TTC549 (cell line): ENCODE data around the gene SH3D21.

Experiments used
- FAIRE-seq: peaks from 2 replicates; lab custom pipeline; 2012; peaks lifted over from hg19 to GRCh38; lab: Jason Lieb, UNC

The SH3D21 gene

DNA sequence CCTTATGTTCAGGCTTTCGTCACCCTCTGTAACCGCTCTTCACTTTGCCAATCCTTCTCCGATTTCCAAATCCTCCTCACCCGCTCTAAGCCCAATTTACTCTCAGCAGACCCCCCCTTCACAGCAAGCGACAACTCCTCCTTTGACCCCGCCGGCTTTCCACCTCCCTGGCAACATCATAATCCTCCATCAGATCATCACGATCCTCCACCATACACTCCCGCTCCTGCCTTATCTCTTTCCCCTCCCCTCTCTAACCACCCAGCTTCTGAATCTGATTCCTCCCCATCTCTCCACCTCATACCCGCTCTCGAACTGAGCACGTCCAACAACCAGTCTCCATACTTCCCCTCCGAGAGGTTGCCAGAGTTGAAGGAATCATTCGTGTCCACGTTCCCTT lies 24.8 kb downstream of the SH3D21 start:
- FAIRE-seq, result no peak

DNA sequence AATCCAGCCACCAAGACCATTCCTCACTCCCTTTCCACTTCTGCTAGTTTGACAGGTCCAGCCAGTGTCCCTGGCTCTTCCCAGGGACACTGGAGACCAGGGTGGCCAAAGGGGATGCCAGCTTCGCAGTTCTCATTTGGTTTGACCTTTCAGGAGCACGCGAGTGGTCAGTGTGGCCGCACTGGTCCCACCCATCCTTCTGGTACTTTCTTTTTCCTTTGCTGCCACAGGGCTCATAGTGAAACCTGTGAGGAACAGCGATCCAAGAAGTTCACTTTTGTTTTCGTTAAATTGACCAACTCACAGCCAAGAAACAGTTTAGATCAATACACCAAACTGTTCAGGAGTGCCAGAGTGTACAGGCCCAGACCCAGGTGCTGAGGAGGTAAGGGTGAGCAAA lies 31.7 kb downstream of the SH3D21 start:
- no peak for FAIRE-seq

DNA sequence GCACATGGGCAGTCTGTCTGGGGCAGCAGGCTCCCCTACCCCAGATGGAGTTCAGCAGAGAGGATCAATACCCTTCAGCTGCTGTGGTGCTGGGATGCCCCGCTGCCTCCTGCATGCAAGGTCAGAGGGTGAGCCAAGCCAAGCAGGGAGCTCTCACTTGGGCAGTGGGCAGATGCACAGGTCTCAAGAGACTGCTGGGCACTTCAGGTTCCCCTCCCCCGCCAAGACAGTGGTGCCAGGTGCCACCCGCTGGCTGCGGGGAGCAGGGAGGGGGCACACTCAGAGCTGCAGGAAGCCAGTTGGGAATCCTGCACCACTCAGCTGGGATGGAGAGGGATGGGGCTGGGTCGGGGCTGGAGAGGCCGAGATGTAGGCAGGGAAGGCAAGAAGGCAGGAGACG lies 33.0 kb downstream of the SH3D21 start:
- FAIRE-seq, result no peak

DNA sequence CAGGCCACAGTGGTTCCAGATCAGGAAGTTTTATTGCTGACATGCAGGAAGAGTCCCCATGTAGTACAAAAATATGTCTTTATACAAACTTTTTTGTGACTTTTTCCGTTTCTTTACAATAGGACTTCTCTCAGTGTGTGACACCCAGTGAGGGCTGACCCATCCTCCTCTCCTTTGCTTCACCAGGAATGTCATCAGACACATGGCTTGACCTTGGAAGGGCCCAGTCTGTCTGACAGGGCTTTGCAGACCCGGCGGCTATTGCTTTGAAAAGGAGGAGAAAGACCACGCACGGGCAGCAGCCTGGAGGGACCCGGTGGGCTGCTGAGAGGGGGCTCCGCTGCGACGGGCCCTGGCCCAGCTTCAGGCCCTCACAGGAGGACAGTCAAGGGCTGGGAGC lies 33.4 kb downstream of the SH3D21 start:
- FAIRE-seq, result no peak

DNA sequence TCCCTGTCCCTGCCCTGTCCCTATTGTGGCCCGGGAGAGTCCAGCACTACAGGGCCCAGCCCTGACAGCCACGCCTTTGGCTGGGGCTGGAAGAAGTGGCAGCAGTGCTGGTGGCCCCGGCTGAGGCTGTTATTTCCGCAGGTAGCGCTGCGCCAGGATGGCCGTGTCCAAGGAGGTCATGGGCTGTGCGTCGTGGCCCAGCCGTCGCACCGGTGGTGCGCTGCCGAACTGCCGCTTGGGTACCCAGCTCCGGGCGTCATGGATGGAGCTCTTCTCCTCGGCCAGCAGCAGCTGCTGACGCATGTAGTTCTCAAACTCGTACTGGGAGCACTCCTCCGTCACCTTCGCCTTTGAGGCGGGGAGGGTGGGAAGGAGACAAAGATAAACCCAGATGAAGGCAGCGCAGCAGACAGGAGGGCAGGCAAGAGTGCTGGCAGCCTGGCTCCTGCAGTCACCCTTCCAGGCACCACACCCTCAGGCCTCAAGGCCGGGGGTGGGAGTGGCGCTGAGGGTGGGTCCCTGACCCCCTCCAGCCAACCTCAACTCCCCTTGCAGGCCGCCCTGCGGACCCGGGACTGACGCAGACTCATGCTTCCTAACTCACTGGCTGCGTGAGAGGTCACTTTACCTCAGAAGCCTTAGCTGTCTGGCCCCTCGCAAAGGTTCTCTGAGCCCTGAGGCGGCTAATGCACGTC lies 35.6 kb downstream of the SH3D21 start:
- no peak for FAIRE-seq

DNA sequence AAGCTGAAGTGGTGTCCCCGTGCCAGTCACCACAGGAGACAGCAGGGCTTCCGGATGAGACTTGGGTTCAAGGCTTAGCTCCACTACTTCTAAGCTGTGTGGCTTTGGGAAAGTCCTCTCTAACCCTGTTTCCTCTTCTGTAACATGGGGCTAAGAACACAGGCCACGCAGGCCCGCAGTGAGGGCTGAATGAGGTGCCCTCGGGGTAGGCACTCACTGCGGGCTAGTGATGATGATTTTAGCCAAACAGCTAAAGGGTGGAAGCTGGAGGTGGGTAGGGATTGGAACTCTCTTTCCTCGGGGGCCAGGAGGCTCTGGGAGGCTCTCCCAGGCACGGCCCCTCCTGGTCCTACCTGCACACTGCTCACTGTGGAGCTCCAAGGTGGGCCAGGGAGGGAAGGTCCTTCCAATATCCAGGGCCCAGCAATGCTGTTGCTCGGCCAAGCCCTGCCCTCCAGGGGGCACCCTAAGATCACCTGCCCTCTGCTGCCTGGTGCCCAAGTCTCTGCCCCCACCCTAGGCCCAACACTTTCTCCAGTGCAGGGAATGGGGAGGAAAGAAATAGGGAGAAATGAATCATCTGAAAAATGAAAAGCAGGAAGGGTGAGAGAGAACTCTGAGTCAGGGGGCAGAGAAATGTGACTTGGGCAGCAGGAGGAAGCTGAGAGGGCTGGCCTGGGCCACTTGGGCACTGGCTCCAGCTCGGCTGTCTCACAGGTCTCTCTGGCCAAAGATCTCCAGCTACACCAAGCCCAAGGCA lies 36.4 kb downstream of the SH3D21 start:
- FAIRE-seq, result no peak

DNA sequence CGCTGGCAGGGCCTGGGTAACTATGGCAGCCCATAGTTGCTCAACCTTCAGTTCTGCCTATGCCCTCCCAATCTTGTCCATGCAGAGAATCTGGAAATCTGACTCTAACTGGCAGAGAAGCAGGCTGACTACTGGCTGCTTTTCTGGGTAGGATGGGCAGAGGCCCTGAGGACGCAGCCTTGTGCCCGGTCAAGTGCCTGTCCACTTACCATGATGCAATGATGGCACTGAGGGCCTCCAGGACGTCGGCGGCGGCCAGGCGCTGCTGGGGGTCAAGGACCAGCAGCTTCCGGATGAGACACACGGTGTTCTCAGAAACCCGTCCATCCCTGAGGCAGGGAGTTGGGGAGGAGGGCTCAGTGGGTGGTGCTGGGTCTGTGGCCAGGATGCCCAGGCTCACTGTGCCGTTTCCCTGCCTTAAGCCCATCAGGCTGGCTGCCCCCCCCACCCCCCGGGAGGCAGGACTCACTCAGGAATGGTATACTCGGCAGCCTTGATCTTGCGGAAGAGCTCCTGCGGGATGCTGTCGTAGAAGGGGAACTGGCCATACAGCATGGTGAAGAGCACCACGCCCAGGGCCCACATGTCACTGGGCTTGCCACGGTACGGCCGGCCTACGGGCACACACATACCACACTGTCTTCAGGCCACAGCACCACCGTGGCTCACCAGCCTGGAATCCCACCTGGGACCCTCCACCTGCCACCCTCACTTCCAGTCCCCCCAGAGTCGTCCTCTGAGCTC lies 37.7 kb downstream of the SH3D21 start:
- FAIRE-seq, result no peak

DNA sequence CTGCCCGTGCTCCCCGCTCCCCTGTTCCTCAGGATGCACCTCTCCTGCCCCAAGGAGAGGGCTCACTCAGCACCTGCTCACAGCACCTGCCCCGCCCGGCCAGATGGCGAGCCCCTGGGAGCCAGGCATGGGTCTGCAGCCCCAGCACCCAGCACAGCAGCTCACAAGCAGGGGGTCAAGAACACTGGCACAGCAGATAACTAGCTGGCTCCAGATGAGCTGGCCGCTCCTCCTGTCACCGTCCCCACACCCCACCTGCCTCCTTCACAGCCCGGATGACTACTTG lies 38.2 kb downstream of the SH3D21 start:
- no peak for FAIRE-seq

DNA sequence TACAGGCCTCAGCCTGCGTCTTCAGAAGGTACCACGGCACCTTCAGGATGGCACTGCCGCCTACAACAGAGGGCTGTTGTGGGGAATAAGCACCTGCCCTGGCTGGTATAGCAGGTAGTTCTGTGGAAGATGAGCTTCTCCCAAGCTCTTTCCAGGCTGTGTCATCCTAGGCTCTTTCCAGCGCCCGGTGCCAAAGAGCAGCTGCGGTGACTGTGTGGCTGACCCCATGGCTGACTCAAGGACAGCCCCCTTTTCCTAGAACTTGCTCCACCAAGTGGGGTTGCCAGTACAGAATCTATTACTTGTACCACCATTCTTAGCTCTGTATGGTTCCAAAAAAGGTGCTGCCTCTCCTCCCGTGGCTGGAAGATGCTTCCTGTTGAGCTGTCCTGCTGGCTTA lies 39.2 kb downstream of the SH3D21 start:
- FAIRE-seq, result no peak

DNA sequence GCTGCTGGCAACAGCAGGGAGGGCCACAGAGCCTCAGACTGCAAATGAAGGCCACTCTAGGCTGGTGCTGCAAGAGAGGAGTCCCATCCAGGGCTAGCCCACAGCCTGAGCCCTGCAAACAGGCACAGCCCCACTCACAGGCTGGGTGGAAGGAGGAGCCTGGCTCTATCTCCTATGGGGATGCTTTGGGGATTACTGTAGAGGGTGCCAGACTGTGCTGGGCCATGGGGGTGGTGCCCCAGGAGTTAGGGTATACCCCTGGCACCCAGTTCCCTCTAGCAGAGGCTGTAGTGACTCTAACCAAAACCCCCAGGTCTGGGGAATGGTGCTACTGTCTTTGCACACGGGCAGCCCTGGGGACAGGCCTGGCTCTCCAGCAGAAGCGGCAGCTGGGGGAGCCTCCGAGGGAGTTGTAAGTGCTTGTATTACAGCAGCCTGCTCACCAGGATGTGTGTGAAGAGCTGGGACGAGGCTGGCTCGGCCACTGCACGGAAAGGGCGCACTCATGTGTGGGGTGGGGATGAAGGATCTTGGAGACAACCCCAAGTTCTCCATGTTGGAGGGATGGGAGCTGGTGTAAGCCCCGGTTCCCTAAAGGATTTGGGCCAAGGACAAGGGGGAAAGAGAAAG lies 40.7 kb downstream of the SH3D21 start:
- no peak for FAIRE-seq

DNA sequence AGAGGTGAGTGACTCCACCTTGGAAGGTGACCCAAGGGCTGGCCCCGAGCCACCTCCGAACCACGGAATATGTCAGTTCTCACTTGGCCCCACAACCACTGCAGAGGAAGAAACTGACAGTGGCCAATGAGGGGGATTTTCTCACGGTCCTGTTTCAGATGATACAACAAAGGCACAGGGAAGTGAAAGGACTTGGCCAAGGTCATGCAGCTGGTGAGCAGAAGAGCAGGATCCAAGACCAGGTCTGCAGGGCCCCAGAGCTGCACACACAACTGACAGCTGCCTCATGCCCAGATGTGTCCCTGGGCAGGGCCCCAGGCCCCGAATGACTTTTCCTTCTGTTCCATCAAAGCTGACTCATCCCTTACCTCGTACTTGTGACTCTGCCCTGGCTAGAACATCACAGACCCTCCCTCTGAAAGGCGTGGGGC lies 43.1 kb downstream of the SH3D21 start:
- FAIRE-seq, result no peak

DNA sequence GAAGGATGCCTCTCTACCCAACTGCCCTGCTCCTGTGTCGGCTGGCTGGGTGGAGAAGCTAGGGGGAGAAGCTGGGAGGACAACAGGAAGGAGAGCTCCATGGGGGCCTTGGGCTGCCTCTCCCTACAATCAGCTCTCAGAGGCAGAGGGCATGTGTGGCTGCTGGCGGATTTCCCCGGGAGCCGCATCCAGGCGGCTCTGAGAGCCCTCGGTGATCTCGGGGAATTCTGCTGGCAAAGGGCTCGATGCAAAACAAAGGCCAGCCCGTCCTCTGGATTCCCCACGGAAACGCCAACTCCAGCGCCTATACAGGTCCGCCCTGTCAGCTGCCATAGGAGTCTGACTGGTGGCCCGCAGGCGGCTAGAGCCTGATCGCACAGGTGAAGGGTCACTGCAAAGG lies 43.7 kb downstream of the SH3D21 start:
- no peak for FAIRE-seq

DNA sequence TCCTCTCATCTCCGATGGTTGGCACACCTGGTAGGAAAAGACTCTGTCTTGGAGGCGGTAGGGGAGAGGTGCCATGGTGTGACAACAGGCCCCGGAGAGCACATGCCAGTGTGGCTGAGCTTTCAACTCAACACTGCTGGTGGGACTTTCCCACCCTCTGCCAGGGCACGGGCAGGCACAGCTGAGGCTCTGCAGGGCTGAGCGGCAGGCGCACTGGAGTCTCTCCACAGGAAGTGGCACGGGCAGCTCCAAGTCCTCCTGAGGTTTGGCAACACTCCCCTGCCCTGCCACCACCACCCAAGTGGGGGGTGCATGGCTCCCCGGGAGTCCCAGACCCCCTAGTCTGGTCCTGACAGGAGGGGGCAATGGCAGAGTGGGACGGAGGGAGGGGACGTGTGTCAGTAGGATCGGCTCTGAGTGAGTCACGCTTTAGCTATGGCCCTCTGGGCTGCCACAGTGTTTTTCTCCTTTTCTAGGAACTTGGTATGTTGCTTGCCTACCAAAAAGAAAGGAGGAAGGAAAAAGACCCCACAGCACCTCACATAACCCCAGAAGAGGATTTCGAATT lies 44.6 kb downstream of the SH3D21 start:
- FAIRE-seq, result no peak

DNA sequence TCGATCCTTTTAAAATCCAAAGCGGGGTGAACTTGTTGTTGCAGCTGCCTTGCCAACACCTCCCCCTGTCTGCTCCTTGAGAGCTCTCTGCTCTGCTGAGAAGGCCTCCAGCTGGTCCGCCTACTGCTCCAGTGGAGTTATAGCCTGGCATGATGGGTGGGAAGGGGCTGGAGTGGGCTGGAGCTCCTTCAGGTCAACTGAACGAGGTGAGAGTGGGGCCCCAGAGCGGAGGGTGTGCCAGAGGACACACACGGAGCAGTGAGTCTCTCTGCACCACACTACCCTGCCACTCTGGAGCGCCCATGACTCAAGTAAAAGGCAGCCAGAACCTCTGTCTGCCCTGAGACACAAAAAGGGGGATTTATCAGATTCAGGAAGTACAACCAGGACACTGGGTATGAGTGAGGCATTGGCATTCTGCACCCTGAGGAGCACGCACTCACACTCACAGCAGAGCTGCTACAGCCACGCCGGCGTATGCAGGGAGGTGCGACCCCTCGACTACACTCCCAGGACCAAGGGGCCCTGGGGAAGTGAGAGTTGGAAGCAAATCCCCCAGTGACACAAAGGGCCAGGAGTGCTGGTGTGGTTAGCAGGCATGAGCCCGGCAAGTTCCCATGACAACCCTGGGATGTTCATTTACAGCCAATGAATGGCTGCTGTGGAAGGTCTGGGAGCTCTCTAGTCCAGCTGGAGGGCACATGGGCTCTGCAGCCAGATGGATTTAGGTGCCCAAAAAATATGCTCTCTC lies 45.2 kb downstream of the SH3D21 start:
- FAIRE-seq, result no peak

DNA sequence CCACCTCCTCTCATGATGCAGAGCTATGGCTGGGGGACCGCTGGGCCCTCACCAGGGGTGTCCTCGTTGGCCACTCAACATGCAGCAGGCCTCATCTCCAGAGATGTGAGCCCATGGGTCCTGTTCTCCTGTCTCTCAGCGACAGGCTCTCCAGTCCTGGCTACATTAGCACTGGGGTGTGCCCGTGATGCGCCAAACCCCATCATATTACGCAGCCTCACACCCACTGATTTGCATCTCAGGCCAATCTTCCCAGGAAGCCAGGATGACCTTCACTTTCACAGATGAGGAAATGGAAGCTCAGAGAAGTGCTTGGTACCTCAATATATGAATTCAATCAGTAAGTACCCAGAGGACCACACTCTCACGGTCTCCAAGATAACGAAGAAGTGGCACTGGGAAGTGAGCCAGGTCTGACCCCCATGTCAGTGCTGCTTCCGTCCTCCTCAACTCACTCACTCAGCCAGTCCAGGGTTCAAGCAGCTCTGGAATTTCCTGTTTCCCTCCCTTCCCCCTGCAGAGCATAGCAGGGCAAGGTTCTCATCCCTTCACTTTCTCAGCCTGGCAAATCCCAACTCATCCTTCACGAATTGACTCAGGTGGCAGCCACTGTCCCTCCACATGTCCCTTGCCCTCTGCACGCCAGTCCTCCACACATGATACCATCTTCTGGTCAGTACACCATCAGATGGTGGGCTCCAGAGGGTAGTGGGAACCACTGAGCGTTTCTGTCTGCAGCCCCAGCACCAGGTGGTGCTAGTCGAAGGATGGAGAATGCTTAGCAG lies 46.1 kb downstream of the SH3D21 start:
- FAIRE-seq, result no peak

DNA sequence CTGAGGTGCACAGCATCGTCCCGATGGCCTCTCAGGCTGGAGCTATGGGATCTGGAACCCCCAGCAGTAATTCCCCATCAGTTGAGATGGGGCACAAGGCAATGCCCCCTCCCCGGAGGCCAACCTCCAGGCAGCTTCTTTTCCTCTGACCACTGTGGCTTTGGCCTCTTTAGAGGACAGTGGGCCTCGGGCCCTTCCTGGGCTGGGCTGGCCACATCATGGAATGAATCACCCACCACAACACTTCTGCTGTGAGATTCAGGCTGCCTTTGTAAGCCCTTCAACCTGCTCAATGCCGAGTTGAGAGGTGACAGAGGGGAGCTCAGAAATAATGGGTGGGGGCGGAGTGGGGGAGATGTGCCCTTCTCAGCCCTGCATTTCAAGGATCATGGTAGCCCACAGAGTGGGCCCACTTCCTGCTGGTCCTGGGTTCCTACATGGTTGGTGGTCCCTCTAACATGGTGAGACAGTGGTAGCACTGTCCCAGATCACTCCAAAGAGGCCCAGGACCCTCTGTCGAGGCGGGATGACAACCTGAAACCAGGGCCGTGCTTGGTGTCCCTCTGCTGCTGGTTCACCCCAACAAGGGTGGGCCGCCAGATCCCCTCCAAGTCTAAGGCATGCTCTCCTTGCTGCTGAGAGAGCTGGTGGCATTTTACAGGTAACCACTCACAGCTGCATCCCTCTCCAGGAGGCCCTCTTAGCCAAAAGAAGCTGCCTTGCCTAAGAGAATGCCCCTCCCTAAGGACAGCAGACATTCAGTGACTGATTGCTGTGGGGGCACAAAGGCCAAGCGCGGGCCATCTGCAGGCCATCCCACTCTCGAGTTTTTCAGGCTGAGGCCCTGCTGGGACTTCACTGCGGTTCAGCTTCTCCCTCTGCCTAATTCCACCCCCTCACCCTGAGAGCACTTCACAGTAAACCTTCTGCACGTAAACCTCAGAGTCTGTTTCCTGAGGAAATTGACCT lies 47.0 kb downstream of the SH3D21 start:
- no peak for FAIRE-seq

DNA sequence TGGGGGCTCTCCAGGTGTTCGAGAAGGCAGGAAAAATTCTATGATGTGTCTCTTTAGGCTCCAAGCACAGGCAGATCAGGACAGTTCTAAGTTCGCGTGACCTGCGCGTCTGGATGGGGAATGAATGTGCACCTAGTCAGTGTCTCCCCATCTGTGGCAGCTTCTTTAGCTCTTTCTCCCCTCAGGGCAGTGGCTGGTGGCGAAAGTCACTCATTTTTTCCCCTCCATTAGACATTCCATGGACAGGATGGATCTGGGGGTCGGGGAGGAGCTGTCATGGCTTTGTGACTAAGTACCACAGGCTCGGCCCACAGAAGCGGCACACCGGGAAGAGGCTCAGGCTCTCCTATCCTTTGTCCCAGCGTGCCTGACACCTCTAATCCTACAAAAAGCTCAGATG lies 48.3 kb downstream of the SH3D21 start:
- FAIRE-seq, result no peak

DNA sequence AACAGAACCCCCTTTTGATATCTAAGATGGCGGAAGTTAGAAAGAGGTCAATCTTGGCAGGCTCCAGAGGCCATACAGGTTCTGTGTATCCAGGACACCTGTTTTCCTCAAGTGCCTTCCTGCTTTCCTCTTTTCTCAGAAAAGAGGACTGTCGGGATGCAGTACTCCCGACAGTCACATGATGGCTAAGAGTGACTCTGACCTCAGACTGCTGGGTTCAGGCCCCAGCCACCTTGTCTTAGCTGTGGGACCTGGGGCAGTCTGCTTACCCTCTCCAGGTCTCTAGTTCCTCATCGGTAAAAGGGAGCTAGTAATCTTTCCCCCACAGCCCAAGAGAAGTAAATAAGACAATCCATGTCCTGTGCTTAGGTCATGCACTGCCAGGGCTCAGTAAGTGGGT lies 49.6 kb downstream of the SH3D21 start:
- no peak for FAIRE-seq

DNA sequence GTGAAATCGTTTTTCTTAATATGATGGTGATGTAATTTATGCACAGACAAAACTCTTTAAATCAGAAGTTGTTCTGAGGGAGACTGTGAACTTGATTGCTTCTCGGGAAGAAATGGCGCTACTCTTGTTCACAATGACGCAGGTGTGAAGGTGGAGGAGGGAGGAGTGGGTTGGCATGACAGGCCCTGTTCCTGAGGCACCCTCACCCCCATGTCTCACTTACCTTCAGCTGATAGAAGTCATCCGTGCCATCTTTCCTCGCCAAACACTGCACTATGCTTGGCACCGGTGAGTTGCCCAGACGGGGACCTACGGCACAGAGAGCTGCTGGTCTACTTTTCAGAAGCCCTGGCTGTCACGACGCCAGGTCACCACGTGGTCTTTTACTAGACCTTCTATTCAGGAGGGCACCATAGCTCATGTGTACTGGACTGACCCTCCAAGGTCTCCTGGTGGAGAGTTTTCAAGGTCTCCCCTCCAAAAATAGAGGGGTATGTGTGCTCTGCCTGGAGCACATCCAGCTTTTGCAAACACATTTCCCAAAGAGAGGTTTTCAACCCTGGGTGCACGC lies 52.4 kb downstream of the SH3D21 start:
- no peak for FAIRE-seq

DNA sequence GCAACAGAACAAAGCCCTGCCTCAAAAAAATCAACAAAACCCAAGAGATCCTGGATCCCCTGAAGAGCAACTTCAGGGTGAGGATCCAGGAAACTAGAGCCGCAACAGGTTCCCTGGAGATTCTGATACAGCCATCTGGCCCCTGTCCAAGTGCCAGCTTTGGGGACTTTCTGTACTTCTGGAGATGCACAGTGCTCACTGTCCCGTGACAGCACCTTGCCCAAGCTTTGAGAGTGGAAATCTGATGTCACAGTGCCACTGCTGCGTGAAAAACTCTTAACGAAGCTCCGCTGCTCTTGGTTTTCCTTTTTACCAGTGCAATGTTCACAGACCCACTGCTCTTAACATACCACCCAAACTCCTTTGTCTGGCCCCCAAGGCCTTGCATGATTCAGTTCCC lies 53.2 kb downstream of the SH3D21 start:
- FAIRE-seq, result no peak
